Regular cardiac myocyte (primary cell): ENCODE results near the gene FAM217A. TPM values are rescaled to one million over a fixed set of nuclear protein-coding genes. Genes with fewer than 3 reads are reported as not detected.

ENCODE experiments used
- total RNA-seq: library from RNA; depleted of rRNA; stranded (reverse); fragments of >200 nt; gene quantifications from 2 replicates; pipeline ENCODE4 v1.2.3, GENCODE V29; 2014

The FAM217A gene
- total RNA-seq = not detected in 2 replicates

DNA sequence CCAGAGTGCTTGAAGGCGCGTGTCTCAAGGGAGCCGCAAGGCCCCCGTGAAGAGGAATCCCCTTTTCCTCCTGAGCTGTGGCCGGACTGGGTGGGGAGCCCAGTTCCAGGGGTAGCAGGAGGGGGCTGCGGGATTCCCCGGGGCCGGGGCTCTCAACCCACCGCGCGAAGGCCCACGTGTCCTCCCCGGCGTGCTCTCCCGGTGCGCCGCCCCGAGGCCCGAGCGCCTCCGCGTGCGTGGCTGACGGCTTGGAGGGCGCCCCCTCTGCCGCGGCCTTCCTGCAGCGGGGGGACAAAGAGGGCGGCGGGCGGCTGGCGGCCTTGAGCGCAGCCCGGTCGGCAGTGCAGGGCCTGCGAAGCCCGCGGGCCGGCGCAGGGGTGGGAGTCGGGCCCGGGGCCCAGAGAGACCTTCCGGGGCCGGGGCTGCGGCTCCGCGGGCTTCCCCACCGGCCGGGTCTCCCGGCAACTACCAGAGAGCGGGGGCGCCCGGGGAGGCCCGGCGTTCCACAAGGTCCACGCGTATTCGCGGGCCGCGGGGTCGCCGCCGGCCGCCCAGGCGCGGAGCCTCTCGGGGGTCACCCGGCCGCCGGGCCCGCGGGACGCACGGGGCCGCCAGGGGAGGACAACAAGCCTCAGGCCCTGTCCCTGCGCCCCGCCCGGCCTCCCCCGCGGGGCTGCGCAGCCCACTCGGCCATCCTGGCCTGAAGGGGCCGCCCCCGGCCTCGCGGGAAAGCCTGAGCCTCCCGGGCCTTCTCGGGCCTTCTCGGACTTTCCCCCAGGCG lies at the start of gene FAM217A:
FAM217A (minus strand) TSS at position 447 of the 781 bp plus-strand sequence. CDS start 1,723 bp downstream, outside the sequence.

Other genes starting within 250 kb of the FAM217A start
- gene FAM50B, start 229.8 kb downstream of the FAM217A start, total RNA-seq = 6.8 and 10.4 TPM in 2 replicates
- 89.4 and 143 TPM in 2 replicates for gene ECI2, start 56.4 kb upstream of the FAM217A start, total RNA-seq